ENCODE measurements around the gene CCDC192.

CCDC192 gene

DNA sequence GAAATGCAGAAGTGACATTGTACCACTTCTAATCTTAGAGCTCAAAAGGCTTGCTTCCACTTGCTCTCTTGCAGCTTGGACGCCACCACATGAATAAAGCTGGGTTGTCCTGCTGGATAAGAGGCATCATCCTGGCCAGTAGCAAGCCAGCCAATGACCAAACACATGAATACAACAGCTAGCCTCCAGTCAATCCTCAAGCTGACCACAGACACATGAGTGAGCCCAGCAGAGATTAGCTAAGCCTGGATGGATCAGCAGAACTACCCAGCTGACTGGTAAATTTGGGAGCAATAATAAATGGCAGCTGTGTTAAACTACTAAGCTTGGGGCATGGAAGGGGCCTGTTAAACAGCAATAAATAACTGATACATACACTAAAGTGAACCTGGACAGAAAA is 259.3 kb downstream of the CCDC192 start:
- H3K36me3 ChIP-seq (ENCODE audit: insufficient read depth), result no peaks in the 10 kb centered on the region
- no peak overlapping the region for H3K4me2 ChIP-seq
- no peaks in the 10 kb centered on the region for H3K27me3 ChIP-seq (ENCODE audit: insufficient read depth, low read depth)
- no peak overlapping the region for H2AFZ ChIP-seq (ENCODE audit: low read depth)
- no peak overlapping the region for H3K9ac ChIP-seq
- TF ChIP-seq, protein P1, sequence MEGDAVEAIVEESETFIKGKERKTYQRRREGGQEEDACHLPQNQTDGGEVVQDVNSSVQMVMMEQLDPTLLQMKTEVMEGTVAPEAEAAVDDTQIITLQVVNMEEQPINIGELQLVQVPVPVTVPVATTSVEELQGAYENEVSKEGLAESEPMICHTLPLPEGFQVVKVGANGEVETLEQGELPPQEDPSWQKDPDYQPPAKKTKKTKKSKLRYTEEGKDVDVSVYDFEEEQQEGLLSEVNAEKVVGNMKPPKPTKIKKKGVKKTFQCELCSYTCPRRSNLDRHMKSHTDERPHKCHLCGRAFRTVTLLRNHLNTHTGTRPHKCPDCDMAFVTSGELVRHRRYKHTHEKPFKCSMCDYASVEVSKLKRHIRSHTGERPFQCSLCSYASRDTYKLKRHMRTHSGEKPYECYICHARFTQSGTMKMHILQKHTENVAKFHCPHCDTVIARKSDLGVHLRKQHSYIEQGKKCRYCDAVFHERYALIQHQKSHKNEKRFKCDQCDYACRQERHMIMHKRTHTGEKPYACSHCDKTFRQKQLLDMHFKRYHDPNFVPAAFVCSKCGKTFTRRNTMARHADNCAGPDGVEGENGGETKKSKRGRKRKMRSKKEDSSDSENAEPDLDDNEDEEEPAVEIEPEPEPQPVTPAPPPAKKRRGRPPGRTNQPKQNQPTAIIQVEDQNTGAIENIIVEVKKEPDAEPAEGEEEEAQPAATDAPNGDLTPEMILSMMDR (conservative IDR thresholded peaks at IDR 0.05; ENCODE audit: low read depth, low read length), result no peak
- no peak overlapping the region for H3K4me3 ChIP-seq (IDR thresholded peaks at IDR 0.05; ENCODE audit: insufficient read depth, low read depth, low read length)
- H3K27ac ChIP-seq, result no peak overlapping the region
- H4K20me1 ChIP-seq (ENCODE audit: insufficient read depth), result no peaks in the 10 kb centered on the region
- no peaks in the 10 kb centered on the region for H3K79me2 ChIP-seq (ENCODE audit: insufficient read depth, low read depth)
- H3K4me1 ChIP-seq (ENCODE audit: low read depth, poor library complexity, severe bottlenecking), result no peaks in the 10 kb centered on the region

DNA sequence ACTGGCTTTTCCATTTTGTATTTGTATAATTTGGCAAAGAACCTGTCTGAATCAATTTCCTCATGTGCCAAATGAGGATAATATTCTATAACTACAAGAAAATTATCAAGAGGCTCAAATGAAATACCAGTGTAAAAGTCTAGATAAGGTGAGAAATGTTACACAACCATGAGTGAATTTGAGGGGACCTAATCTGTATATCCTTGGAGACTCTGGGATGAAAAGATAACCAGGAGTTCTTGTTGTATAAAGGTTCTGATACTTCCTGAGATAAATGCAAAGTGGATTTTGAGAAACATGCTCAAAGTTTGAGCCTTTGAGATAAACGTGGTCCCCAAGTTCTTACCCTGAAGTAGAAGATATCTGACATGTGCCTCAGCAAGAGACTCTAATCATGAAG is 260.0 kb downstream of the CCDC192 start:
- Histone ChIP-seq H3K4me3 (IDR thresholded peaks at IDR 0.05; ENCODE audit: insufficient read depth, low read depth, low read length) (no peak overlapping the region), H4K20me1 (ENCODE audit: insufficient read depth) (no peaks in the 10 kb centered on the region), H3K9ac (no peak overlapping the region), H3K27ac (no peak overlapping the region), H3K27me3 (ENCODE audit: insufficient read depth, low read depth) (no peaks in the 10 kb centered on the region), H3K36me3 (ENCODE audit: insufficient read depth) (no peaks in the 10 kb centered on the region), H3K79me2 (ENCODE audit: insufficient read depth, low read depth) (no peaks in the 10 kb centered on the region), H2AFZ (ENCODE audit: low read depth) (no peak overlapping the region), H3K4me2 (no peak overlapping the region), H3K4me1 (ENCODE audit: low read depth, poor library complexity, severe bottlenecking) (no peaks in the 10 kb centered on the region)
- TF ChIP-seq, protein P1 (conservative IDR thresholded peaks at IDR 0.05; ENCODE audit: low read depth, low read length), result no peak

DNA sequence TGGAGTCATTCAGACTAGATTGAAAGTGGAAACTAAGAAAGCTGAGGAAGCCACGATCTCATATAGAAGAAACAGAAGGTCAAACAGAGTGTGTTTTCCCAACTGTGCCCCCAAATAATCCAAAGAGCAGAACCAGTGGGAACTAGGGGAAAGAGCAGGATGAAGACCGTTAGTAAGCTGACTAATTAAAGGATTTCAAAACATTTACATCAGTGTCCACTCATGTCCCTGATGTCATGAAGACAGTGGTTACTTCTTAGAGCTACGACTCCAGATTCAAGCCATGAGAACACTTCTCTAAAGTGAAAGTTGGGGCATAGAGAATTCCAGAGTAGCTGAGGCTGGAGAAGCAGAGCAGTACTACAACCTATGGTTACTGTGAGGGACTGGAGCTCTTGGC is 260.7 kb downstream of the CCDC192 start:
- H3K36me3 ChIP-seq (ENCODE audit: insufficient read depth), result no peaks in the 10 kb centered on the region
- no peaks in the 10 kb centered on the region for H4K20me1 ChIP-seq (ENCODE audit: insufficient read depth)
- H2AFZ ChIP-seq (ENCODE audit: low read depth), result no peak overlapping the region
- no peaks in the 10 kb centered on the region for H3K27me3 ChIP-seq (ENCODE audit: insufficient read depth, low read depth)
- no peak overlapping the region for H3K27ac ChIP-seq
- no peak overlapping the region for H3K4me2 ChIP-seq
- no peak overlapping the region for H3K4me3 ChIP-seq (IDR thresholded peaks at IDR 0.05; ENCODE audit: insufficient read depth, low read depth, low read length)
- no peak overlapping the region for H3K9ac ChIP-seq
- TF ChIP-seq, protein P1 (conservative IDR thresholded peaks at IDR 0.05; ENCODE audit: low read depth, low read length), result no peak
- no peaks in the 10 kb centered on the region for H3K79me2 ChIP-seq (ENCODE audit: insufficient read depth, low read depth)
- peaks cover 5% of the 10 kb centered on the region for H3K4me1 ChIP-seq (ENCODE audit: low read depth, poor library complexity, severe bottlenecking)

DNA sequence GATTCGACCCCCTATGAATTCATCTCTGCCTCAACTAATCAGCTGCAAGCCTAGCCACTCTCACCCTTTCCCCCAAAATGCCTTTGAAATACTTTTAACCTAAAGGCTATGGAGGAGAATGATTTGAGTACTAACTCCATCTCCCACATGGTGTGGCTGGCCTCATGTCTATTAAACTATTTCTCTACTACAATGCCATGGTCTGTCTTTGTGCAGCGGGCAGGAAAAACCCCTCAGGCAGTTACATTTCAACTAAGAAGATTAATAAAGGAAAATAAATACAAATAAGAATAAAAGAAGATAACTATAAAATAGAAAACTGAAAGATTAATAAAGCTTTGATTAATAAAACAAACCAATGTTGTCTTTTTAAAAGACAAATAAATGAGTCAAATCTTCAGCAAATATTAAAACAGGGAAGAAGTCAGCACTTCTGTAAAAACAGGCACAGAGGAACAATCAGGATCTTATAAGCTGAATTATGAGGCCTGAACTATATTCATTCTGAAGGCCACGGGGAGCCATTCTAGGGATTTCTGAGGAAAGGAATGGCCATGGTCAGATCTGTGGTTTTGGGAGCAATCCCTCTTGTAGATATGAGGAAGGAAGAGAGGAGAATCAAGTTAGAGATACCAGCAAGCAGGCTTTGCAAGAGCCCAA is 264.3 kb downstream of the CCDC192 start:
- no peaks in the 10 kb centered on the region for H3K27me3 ChIP-seq (ENCODE audit: insufficient read depth, low read depth)
- no peaks in the 10 kb centered on the region for H3K79me2 ChIP-seq (ENCODE audit: insufficient read depth, low read depth)
- H3K27ac ChIP-seq, result no peak overlapping the region
- H3K9ac ChIP-seq, result no peak overlapping the region
- no peak overlapping the region for H3K4me2 ChIP-seq
- peaks cover 9% of the 10 kb centered on the region for H3K4me1 ChIP-seq (ENCODE audit: low read depth, poor library complexity, severe bottlenecking)
- H2AFZ ChIP-seq (ENCODE audit: low read depth), result no peak overlapping the region
- TF ChIP-seq, protein P1 (conservative IDR thresholded peaks at IDR 0.05; ENCODE audit: low read depth, low read length), result no peak
- H4K20me1 ChIP-seq (ENCODE audit: insufficient read depth), result no peaks in the 10 kb centered on the region
- H3K4me3 ChIP-seq (IDR thresholded peaks at IDR 0.05; ENCODE audit: insufficient read depth, low read depth, low read length), result no peak overlapping the region
- H3K36me3 ChIP-seq (ENCODE audit: insufficient read depth), result no peaks in the 10 kb centered on the region

Data from KMS-11 (cell line).